Parathyroid adenoma (tissue), 2 donors: ENCODE data around the gene JAK3.

Experiments used
- H2AFZ ChIP-seq: fragments of 300-600 bp; sonication (generic); one replicate; pipeline ENCODE4 v1.7.0; 2017; ENCODE audit warnings: antibody characterized with exemption, mild to moderate bottlenecking
- H3K27ac ChIP-seq: fragments of 300-600 bp; sonication (generic); one replicate; pipeline ENCODE4 v1.7.0; 2017
- H3K27me3 ChIP-seq: fragments of 300-600 bp; sonication (generic); one replicate; pipeline ENCODE4 v1.7.0; 2017; ENCODE audit warnings: low read length; ENCODE audit not compliant: control insufficient read depth, insufficient read depth
- H3K36me3 ChIP-seq: fragments of 300-600 bp; sonication (generic); one replicate; pipeline ENCODE4 v1.7.0; 2017; ENCODE audit warnings: low read length; ENCODE audit not compliant: control insufficient read depth, insufficient read depth
- H3K4me1 ChIP-seq: fragments of 300-600 bp; sonication (generic); one replicate; pipeline ENCODE4 v1.7.0; 2017; ENCODE audit warnings: control low read depth
- H3K4me2 ChIP-seq: fragments of 300-600 bp; sonication (generic); one replicate; pipeline ENCODE4 v1.7.0; 2017; ENCODE audit warnings: low read length
- H3K4me3 ChIP-seq: fragments of 300-600 bp; sonication (generic); one replicate; pipeline ENCODE4 v1.7.0; 2017; ENCODE audit warnings: low read depth, low read length
- H3K79me2 ChIP-seq: fragments of 300-600 bp; sonication (generic); one replicate; pipeline ENCODE4 v1.7.0; 2017; ENCODE audit warnings: control low read depth
- H3K9ac ChIP-seq: fragments of 300-600 bp; sonication (generic); one replicate; pipeline ENCODE4 v1.7.0; 2017; ENCODE audit warnings: mild to moderate bottlenecking
- H3K9me3 ChIP-seq: fragments of 300-600 bp; sonication (generic); one replicate; pipeline ENCODE4 v1.7.0; 2017; ENCODE audit warnings: low read length; ENCODE audit not compliant: control insufficient read depth
- TF ChIP-seq, protein P1 (sequence below): fragments of 300-600 bp; sonication (generic); IDR thresholded peaks from one replicate; pipeline ENCODE4 v1.7.0; 2017; ENCODE audit warnings: antibody characterized with exemption, mild to moderate bottlenecking
- donor health status: primary hyperparathyroidism.

JAK3 gene

DNA sequence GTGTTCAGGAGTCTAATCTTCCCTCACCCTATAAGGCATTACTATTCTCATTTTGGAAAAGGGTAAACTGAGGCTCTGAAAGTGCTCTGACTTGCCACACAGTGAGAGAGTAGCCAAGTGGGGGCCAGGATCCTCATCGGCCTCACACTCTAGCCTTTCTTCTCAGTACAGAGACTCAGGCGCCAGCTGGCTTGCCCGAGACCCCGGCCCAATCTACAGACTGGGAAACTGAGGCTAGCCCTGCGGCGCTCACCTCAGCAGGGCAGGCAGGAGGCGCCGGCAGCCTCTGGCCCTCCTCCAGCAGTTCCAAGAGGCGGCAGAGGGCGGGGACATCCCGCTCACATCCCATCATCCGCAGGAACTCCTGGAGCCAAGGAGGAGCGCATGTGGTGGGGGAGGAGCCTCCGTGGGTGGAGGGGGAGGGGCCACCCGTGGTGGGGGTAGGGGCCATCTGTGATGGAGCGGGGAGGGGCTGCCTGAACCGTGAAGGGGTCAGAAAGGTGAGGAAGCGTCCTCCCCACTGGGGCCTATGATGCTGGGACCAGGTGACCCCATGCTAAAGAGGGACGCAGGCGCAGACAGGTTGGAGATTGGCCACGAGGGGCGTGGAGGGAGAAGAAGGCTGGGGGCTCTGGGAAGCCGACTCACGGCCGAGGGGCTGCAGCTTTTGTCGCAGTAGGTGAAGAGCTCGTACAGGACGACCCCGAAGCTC is 17.8 kb downstream of the JAK3 start:
- H3K9ac ChIP-seq: no peak overlapping the region
- no peak overlapping the region for H3K27ac ChIP-seq

DNA sequence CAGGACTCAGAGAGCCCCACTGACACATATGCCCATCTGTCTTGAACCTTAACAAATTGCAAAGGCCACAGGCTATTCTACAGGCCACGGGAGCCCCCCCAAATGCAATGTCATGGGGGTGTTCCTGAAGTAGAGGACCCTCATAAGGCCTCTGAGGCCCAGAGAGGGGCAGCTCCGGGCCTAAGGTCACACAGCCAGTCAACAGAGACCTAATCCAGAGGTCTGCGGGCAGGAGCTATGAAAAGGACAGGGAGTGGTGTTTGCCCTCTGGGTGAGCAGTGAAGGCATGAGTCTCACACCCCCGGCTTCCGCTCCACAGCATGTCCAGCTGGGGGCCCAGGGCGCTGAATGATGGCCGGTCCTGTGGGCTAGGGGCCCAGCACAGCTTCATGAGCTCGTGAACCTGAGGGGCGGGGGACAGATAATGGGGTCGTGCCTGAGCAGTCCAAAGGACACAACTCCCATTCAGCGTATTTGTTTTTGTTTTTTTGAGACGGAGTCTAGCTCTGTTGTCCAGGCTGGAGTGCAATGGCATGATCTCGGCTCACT is 21.2 kb downstream of the JAK3 start:
- H3K36me3 ChIP-seq: no peaks in the 10 kb centered on the region
- H3K27ac ChIP-seq: no peak overlapping the region
- TF ChIP-seq, protein P1, sequence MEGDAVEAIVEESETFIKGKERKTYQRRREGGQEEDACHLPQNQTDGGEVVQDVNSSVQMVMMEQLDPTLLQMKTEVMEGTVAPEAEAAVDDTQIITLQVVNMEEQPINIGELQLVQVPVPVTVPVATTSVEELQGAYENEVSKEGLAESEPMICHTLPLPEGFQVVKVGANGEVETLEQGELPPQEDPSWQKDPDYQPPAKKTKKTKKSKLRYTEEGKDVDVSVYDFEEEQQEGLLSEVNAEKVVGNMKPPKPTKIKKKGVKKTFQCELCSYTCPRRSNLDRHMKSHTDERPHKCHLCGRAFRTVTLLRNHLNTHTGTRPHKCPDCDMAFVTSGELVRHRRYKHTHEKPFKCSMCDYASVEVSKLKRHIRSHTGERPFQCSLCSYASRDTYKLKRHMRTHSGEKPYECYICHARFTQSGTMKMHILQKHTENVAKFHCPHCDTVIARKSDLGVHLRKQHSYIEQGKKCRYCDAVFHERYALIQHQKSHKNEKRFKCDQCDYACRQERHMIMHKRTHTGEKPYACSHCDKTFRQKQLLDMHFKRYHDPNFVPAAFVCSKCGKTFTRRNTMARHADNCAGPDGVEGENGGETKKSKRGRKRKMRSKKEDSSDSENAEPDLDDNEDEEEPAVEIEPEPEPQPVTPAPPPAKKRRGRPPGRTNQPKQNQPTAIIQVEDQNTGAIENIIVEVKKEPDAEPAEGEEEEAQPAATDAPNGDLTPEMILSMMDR: no peak
- no peak overlapping the region for H3K4me2 ChIP-seq
- no peaks in the 10 kb centered on the region for H3K79me2 ChIP-seq
- no peak overlapping the region for H3K9ac ChIP-seq
- H3K4me1 ChIP-seq: no peaks in the 10 kb centered on the region
- no peak overlapping the region for H2AFZ ChIP-seq
- no peaks in the 10 kb centered on the region for H3K9me3 ChIP-seq
- no peaks in the 10 kb centered on the region for H3K27me3 ChIP-seq
- no peak overlapping the region for H3K4me3 ChIP-seq

More for the DNA sequence above, 17.8 kb downstream of the JAK3 start:
- TF ChIP-seq, protein P1: no peak
- Histone ChIP-seq H2AFZ (peak overlapping the region; percentile 68), H3K4me2 (peak overlapping the region; percentile 46), H3K4me1 (no peaks in the 10 kb centered on the region), H3K36me3 (no peaks in the 10 kb centered on the region), H3K79me2 (no peaks in the 10 kb centered on the region), H3K9me3 (no peaks in the 10 kb centered on the region), H3K27me3 (no peaks in the 10 kb centered on the region), H3K4me3 (no peak overlapping the region)

DNA sequence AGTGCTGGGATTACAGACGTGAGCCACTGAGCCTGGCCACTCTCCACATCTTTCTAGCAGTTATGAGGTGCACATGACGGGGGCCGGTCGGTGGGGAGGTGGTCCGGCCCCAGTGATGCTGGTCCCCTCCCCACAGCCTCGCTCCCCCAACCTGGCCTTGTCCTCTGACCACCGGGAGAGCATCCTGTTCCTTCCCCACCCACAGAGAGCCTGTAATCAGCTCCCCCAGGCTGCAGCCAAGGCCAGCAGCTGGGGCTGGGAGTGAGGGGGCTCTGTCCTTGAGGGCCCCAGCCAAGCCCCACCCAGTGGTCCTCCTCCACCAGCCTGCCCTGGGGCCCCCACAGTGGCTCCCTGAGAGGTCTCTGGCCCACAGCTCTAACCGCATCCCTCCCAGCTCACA is 23.4 kb downstream of the JAK3 start:
- H3K4me2 ChIP-seq: no peak overlapping the region
- no peak overlapping the region for H2AFZ ChIP-seq
- no peaks in the 10 kb centered on the region for H3K79me2 ChIP-seq
- H3K27me3 ChIP-seq: no peaks in the 10 kb centered on the region
- TF ChIP-seq, protein P1: no peak
- no peaks in the 10 kb centered on the region for H3K9me3 ChIP-seq
- H3K27ac ChIP-seq: no peak overlapping the region
- no peak overlapping the region for H3K9ac ChIP-seq
- H3K4me1 ChIP-seq: peaks cover 3% of the 10 kb centered on the region
- no peak overlapping the region for H3K4me3 ChIP-seq
- H3K36me3 ChIP-seq: no peaks in the 10 kb centered on the region

- no peak within 1 kb of the TSS for H3K27ac ChIP-seq
- H3K9me3 ChIP-seq: no peaks in the 10 kb centered on the region
- no peak within 1 kb of the TSS for H3K9ac ChIP-seq
- no peak within 1 kb of the TSS for H3K4me3 ChIP-seq
- H2AFZ ChIP-seq: no peak within 1 kb of the TSS
- no peaks in the 10 kb centered on the region for H3K36me3 ChIP-seq
- H3K27me3 ChIP-seq: no peaks in the 10 kb centered on the region
- H3K4me1 ChIP-seq: peaks cover 3% of the 10 kb centered on the region
- H3K79me2 ChIP-seq: no peaks in the 10 kb centered on the region
- no peak within 1 kb of the TSS for H3K4me2 ChIP-seq
- TF ChIP-seq, protein P1: no peak
Observed at GRCh38 chr19:17821190-17821589, 26.6 kb downstream of the JAK3 start, which contains the start of gene INSL3. Gene INSL3 (minus strand): TSS chr19:17821519. CDS start chr19:17821506, 13 bp downstream.
